DMS 273 (cell line): ENCODE results near the gene MPZ.
"Not testable (repeated sequence)": the region's sequence is repeated elsewhere in the genome, so short reads cannot be mapped to it uniquely, and the experiment has no call there.

Experiments
- DNase-seq: peaks from one replicate; lab custom pipeline; 2025; ENCODE audit not compliant: unreplicated experiment; lab: John Stamatoyannopoulos, UW

MPZ gene

GRCh38 chr1:161309868-161310267, at the start of gene MPZ:
MPZ (minus strand) TSS chr1:161309968; CDS start chr1:161309905, 63 bp downstream.
- DNase-seq, result no peak

GRCh38 chr1:161359291-161359690, 49.5 kb upstream of the MPZ start:
- no peak for DNase-seq

- no peak for DNase-seq
Measured at GRCh38 chr1:161357073-161357472, 47.3 kb upstream of the MPZ start.

- DNase-seq, result peak; percentile 22
Measured at GRCh38 chr1:161351482-161351881, 41.7 kb upstream of the MPZ start.

GRCh38 chr1:161350671-161351070, 40.9 kb upstream of the MPZ start:
- DNase-seq, result no peak

- DNase-seq, result peak; percentile 31
Measured at GRCh38 chr1:161342821-161343220, 33.1 kb upstream of the MPZ start.

GRCh38 chr1:161342177-161342576, 32.4 kb upstream of the MPZ start:
- DNase-seq, result no peak

- DNase-seq, result no peak
Measured at GRCh38 chr1:161335796-161336195, 26.0 kb upstream of the MPZ start.

- DNase-seq, result no peak
Measured at GRCh38 chr1:161333166-161333565, 23.4 kb upstream of the MPZ start.

GRCh38 chr1:161330346-161330745, 20.6 kb upstream of the MPZ start:
- no peak for DNase-seq

GRCh38 chr1:161324020-161324419, 14.3 kb upstream of the MPZ start:
- no peak for DNase-seq

GRCh38 chr1:161315841-161316674, 6.3 kb upstream of the MPZ start:
- DNase-seq, result not testable (repeated sequence)

- peak; percentile 96 for DNase-seq
Measured at GRCh38 chr1:161314201-161314981, 4.6 kb upstream of the MPZ start, which contains the start of gene SDHC. SDHC (plus strand) TSS chr1:161314381; CDS start chr1:161314406, 25 bp downstream.

GRCh38 chr1:161313554-161314200, 3.9 kb upstream of the MPZ start:
- DNase-seq, result no peak

GRCh38 chr1:161311595-161312181, 1.9 kb upstream of the MPZ start:
- DNase-seq, result no peak

GRCh38 chr1:161307892-161308638, 1.7 kb downstream of the MPZ start:
- DNase-seq, result no peak

- DNase-seq, result peak; percentile 55
Measured at GRCh38 chr1:161307230-161307768, 2.5 kb downstream of the MPZ start.

- no peak for DNase-seq
Measured at GRCh38 chr1:161305867-161306519, 3.8 kb downstream of the MPZ start.
